ACHN (cell line): ENCODE results near the gene GATC.

Experiments used
- DNase-seq: peaks from one replicate; pipeline ENCODE4 v3.0.0-alpha.2; 2015
- in situ Hi-C: cut with HindIII; loops from 2 replicates; pipeline ENCODE4 v1.10.0; 2017; ENCODE audit warnings: low sequenced_read_pairs, low pct_ligation_motif_present, low pct_unique_long_range_greater_than_20kb

The GATC gene

DNA sequence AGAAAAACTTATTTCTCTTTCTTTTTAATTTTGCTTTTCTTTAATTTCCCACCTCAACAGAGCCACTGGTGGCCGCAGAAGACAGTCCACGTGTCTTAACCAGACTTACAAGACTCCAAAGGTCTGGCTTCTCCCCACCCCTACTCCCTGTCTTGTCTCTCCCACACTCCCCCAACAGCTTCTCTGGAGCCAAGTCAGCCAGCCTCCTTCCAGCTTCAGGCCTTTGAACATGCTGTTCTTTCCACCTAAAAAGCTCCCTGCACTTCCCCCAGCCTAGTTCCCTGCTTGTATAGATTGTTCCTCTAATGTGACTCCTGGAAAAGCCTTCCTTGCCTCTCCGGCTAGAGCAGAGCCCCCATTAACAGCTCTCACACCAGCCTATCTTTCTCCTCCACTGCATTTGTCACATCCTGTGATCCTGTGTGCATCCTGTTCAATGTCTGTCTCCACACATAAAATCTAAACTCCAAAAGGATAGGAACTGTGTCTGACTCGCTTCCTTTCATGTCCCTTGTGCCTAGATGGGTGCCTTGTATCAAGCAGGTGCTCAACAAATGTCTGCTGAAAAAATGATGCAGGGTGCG, 41.9 kb downstream of the GATC start:
- no peak for DNase-seq
- in situ Hi-C loops, result no loop called here

DNA sequence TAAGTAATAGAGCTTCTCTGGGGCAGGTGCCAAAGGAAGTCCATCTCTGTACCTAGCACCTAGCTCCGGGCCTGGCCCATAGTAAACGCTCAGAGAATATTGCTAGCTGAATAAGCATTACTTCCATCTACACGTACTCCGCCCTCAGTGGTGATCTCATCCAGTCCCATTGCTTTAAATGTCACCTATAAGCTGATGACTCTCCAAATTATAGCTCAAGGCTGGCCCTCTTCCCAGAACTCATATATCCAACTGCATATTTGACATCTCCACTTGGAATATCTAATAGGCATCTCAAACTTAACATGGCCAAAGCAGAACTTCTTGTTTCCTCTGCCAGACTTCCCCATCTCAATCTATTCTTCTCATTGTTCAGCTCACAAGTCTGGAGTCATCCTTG, 42.8 kb downstream of the GATC start:
- in situ Hi-C loops, result no loop called here
- no peak for DNase-seq

DNA sequence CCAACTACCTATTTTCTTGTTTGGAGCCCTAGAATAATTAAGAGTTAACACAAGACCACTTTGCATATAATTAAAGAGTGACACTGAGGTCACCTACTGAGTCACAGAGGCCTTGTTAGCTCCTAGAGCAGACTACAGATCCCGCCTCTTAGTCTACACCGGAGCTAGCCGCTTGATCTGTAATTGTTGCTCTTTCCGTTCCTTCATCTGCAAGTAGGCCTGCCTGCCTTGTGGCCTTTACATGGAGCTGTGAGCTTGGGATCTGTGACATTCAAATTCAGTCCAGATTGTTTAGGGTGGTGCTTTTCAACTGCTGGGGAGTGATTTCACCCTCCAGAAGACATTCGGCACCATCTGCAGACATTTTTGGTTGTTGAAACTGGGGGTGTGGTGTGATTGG, 44.1 kb downstream of the GATC start:
- in situ Hi-C loops, result no loop called here
- no peak for DNase-seq

DNA sequence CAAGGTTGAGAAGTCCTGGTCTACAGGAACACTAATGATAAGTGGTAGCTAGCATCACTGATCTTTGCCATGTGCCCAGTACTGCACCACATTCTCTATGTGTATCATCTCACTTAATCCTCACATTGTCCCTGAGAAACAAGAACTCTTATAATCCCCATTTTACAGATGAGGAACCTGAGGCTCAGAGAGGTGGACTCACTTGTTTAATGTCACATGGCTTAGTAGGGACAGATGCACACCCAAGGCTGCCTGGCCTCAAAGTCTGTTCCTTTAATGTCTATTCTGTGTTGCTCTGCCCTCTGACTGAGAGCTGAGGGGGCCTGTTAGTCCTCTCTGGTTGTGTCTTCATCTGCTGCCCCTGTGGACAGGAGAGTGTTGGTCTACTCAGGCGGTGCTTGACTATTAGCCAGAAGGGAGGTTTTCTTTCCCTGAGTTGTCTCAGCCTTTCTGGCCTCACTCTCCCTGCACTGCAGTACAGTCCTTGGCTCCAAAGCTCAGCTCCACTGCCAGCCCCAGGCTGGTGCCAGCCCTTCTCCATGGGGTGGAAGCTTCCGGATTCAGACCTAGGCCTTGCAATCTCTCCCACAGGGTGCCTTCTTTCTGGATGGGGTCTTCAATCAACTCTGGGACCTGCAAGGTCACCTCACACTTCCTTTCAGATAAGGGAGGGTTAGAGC, 44.7 kb downstream of the GATC start:
- in situ Hi-C loops, result no loop called here
- DNase-seq, result no peak

DNA sequence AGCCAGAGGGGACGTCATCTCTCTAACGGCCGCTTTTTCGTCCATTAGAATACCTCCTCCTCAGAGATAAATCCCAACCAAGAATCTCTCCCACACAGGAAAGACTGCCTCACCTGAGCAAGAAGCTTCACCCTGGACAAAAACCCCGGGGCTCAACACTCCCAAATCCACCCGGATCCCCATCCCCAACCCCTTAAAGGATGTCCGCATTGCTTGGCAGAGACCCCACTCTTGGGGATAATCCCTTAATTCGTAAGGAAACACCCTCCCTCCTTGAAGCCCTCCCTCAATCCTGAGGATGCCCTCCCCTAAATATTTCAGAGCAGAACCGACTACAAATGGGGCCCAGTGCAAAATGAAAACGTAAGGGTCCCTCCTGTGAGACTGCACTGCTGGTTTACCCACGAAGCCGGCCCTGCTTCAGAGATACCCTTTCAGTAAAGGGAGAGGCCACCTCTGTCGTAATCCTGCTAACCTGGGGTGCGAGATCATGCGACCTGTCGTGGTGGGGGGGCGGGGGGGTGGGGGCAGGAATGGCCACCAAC, 49.0 kb downstream of the GATC start:
- in situ Hi-C loops, result no loop called here

DNA sequence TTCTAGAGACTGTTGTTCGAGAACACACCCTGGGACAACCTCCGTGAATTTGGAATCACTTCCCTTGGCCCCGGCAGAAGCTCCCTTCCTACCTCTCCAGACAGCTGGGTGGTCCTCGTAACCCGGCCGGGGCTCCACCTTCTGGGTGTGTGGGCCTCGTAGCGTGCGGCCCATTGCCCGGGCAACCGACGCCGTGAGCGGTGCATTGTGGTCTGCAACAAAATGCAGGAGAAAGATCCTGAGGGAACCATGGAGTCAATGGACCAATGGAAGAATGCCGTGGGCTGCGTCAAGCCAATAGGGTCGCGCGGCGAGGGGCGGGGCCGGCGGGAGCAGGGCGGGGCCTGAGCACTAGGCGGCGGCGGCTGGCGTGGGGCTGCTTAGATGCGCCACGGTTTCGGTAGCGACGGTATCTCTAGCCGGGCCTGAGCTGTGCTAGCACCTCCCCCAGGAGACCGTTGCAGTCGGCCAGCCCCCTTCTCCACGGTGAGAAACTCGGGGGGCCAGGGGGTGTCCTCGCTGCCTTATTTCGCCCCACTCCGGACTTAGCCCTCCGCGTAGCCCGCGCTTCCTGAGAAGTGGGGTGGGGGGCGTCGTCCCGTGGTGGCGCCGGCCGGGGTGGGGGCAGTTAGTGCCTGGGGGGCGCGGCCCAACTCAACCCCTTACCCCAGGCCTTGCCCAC, 49.6 kb downstream of the GATC start, which contains the start of gene DYNLL1:
Gene DYNLL1 (plus strand): TSS at position 383 of the 682 bp plus-strand sequence. CDS start 309 bp downstream, outside the sequence.
- in situ Hi-C loops, result no loop called here
- peak; percentile 99 for DNase-seq

More for the DNA sequence above, 49.0 kb downstream of the GATC start:
- DNase-seq, result no peak

DNA sequence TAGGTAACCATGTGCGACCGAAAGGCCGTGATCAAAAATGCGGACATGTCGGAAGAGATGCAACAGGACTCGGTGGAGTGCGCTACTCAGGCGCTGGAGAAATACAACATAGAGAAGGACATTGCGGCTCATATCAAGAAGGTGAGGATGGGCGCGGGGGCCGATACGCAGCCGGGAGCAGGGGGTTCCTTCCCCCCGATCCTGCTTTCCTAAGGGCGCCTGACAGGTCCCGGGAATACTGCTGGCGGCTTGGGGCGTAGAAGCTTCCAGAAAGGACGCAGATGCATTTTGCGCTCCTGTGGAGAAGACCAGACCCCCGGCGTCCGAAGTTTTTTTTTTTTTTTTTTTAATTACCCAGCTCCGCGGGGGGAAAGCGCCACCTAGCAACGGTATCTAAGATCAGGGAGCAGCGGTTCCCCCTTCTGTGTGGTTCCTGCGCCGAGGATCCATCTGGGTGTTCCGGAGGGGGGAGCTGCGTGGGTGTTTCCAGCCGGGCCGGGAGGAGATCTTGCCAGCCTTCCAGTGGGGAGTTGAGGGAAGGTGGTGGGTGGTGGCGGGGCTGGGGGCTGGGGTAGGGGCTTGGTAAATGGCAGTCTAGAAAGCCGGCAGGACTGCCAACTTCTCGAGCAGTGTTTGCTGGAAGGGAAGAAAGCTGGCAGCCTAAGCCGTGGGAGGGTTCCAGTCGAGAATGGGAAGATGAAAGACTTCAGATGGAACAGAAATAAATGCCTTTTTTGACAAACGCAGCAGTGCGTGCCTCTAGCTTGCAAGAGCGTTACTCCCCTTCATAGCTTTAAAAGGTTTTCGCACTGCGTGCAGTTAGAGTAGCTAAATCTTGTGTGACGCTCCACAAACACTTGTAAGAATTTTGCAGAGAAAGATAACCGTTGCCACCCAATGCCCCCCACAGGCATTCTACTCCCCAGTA, 50.4 kb downstream of the GATC start:
- in situ Hi-C loops, result no loop called here
- peak; percentile 54 for DNase-seq

DNA sequence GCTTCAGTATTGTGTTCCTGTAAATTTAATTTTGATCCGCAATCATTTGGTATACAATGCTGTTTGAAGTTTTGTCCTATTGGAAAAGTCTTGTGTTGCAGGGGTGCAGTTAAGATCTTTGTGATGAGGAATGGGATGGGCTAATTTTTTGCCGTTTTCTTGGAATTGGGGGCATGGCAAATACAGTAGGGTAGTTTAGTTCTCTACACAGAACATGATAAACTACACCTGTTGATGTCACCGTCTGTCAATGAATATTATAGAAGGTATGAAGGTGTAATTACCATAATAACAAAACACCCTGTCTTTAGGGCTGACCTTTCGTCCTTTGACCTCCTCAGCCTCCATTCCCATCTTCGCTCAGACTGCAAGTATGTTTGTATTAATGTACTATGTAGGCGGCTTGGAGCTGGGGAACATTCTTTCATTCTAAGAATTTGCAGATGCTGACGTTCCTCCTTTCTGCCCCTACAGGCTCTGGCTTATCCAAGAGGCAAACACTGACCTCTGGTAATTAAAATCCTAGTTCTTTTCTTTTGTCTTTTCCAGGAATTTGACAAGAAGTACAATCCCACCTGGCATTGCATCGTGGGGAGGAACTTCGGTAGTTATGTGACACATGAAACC, 51.4 kb downstream of the GATC start:
- in situ Hi-C loops, result no loop called here
- DNase-seq, result no peak

DNA sequence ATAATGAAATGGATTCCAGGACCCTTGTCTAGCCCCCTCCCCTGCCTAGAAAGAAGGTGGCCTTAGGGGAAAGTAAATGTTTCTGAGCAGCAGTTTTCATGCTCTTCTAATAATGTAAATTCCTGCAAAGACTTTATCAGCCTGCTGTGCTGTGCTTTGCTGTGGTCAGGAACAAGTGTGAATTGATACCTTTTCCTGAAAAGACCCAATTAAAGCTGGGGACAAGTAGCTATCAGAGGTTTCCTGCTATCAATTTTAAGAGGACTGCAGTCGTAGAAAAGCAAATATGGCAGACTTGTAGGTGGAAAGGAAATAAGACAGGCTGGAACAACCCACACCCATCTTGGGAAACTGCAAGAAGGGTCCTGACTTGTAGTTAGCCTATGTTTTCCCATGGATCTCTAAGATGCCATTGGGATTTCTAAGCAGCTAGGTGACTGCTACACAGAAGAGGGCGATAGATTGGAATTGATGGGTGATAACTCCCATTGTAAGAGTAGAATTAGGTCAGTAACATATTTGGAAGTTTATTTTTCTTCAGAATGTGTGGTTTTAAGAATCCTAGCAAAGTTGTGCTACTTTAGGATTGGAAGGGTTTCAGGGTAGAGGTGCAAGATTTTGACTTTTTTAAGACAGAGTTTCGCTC, 52.7 kb downstream of the GATC start:
- no peak for DNase-seq
- in situ Hi-C loops, result no loop called here

DNA sequence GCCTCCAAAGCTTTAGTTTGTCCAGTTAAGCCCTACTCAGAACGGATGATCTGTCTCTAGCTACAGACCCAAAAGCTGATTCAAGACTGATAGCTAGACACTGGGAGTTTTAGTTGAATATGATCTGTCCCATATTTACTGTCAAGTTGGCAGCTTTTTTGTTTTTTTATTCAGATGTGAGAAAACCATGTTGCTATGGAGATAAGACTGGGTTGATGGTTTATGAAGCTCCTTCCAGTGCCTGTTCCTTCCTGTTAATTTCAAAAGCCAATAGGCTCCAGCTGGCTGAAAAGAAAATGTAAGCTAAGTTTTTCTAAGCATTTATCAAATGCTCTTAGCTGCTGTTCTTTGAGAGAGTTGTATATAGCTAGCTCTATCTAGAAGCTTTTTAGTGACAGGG, 54.3 kb downstream of the GATC start:
- in situ Hi-C loops, result no loop called here
- DNase-seq, result no peak

DNA sequence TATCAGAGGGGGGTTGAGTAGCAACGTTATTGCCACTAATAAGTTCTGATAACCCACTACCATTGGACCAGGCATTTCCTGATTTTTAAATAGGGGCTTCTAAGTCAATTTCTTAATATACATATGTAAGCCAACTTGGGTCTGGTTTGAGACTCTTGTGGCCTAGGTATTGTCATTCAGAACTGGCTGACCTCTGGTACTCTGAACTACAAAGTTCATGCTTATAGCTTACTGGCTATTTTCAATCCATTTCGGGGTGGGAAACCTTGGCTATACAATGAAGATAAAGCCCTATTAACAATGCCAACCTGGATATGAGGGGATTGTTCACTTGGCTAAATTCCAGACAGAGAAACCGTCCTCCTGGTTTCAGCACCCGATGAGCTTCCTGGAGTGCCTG, 58.3 kb downstream of the GATC start:
- in situ Hi-C loops, result no loop called here
- DNase-seq, result no peak

DNA sequence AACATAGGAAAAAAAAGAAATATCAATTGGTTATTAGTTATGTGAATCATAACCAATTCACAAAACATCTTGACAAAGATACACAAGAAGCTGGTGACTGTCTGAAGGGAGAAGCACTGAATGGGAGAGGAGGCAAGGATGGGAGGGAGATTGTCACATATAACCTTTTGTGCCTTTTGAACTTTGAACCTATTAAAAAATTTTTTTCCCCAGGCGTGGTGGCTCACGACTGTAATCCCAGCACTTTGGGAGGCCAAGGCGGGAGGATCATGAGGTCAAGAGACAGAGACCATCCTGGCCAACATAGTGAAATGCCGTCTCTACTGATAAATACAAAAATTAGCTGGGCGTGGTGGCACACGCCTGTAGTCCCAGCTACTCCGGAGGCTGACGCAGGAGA, 62.3 kb downstream of the GATC start:
- in situ Hi-C loops, result no loop called here
- no peak for DNase-seq
